NCI-H2196 treated with DMSO at 0.1 percent for 48 hours (cell line): ENCODE measurements around the gene ETFBKMT.
"Not testable (repeated sequence)": the region's sequence is repeated elsewhere in the genome, so short reads cannot be mapped to it uniquely, and the experiment has no call there.

Experiments used
- DNase-seq: peaks from one replicate; lab custom pipeline; 2025; ENCODE audit not compliant: unreplicated experiment; lab: John Stamatoyannopoulos, UW

The ETFBKMT gene

DNA sequence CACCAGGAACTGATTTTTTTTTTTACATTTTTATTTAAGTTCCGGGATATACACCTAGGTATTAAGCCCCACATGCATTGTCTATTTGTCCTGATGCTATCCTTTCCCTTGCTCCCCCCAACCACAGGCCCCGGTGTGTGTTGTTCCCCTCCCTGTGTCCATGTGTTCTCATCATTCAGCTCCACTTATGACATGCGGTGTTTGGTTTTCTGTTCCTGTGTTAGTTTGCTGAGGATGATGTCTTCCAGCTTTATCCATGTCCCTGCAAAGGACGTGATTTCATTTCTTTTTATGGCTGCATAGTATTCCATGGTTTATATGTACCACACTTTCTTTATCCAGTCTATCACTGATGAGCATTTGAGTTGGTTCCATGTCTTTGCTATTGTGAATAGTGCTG, 57.5 kb downstream of the ETFBKMT start:
- DNase-seq = not testable (repeated sequence)

DNA sequence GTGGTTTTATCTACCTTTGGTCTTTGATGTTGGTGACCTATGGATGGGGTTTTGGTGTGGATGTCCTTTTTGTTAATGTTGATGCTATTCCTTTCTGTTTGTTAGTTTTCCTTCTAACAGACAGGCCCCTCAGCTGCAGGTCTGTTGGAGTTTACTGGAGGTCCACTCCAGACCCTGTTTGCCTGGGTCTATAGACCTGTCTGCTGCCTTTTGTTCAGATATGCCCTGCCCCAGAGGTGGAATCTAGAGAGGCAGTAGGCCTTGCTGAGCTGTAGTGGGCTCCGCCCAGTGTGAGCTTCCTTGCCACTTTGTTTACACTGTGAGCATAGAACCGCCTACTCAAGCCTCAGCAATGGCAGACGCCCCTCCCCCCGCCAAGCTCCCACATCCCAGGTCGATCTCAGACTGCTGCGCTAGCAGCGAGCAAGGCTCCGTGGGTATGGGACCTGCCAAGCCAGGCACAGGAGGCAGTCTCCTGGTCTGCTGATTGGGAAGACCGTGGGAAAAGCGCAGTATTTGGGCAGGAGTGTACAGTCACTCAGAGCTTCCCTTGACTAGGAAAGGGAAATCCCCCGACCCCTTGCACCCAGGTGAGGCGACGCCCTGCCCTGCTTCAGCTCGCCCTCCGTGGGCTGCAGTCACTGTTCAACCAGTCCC, 59.2 kb downstream of the ETFBKMT start:
- not testable (repeated sequence) for DNase-seq

DNA sequence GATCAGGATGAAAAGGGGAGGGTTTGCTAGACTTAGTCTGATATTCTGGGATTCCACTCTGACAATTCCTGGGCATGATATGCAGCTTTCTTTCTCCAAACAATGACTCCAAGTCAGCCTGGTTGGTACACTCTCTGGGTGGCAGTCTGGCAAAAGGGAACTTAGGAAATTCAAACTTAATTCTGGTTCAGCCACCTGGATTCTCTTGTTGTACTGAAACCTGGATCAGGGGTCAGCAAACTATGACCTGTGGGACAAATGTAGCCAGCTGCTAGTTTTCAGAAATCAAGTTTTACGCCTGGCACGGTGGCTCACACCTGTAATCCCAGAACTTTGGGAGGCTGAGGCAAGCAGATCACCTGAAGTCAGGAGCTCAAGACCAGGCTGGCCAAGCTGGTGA, 63.1 kb downstream of the ETFBKMT start:
- DNase-seq = no peak
